Suprapubic skin (tissue), 3 donors: ENCODE data around the gene AKT2.

ENCODE experiments used
- EP300 ChIP-seq: sonication (generic); formaldehyde crosslinking; IDR thresholded peaks from one replicate; pipeline ENCODE4 v1.6.1; 2017; ENCODE audit warnings: antibody characterized with exemption
- POLR2A ChIP-seq, 2 donors: fragments of 450-650 bp; IDR thresholded peaks; one replicate each; pipeline ENCODE4 v1.6.1; 2017; ENCODE audit warnings: antibody characterized with exemption in 2 of 2, mild to moderate bottlenecking in 2 of 2, moderate library complexity in 2 of 2
- TF ChIP-seq, protein P1 (sequence below), 2 donors: fragments of 200-600 bp in 1 of 2; fragments of 450-650 bp in 1 of 2; sonication (generic) in 1 of 2; IDR thresholded peaks; one replicate each; pipeline ENCODE4 v1.5.1; 2016 to 2019; ENCODE audit warnings: antibody characterized with exemption in 2 of 2, mild to moderate bottlenecking in 1 of 2, moderate library complexity in 1 of 2

DNA sequence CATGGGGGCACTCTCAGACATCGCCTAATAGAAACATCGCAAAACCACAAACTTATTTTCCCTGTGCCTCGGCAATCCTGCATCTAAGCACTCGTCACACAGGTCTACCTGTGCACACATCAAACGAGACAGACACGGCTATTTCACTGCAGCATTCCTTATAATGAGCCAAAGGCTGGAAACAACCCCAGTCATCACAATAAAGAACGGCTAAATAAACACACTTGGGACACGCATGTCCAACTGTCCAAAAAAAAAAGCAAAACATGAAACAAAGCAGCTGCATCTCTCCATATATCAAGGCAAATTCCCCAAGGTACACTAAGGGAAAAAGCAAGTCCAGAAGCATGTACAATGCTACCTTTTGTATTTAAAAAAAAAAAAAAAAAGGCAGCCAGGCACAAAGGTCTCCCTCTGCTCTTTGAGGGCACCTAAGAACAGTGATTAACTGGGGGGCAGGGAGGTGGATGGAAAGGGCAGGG, 31.5 kb downstream of the AKT2 start:
- TF ChIP-seq, protein P1, sequence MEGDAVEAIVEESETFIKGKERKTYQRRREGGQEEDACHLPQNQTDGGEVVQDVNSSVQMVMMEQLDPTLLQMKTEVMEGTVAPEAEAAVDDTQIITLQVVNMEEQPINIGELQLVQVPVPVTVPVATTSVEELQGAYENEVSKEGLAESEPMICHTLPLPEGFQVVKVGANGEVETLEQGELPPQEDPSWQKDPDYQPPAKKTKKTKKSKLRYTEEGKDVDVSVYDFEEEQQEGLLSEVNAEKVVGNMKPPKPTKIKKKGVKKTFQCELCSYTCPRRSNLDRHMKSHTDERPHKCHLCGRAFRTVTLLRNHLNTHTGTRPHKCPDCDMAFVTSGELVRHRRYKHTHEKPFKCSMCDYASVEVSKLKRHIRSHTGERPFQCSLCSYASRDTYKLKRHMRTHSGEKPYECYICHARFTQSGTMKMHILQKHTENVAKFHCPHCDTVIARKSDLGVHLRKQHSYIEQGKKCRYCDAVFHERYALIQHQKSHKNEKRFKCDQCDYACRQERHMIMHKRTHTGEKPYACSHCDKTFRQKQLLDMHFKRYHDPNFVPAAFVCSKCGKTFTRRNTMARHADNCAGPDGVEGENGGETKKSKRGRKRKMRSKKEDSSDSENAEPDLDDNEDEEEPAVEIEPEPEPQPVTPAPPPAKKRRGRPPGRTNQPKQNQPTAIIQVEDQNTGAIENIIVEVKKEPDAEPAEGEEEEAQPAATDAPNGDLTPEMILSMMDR (IDR thresholded peaks at IDR 0.05): no peak
- no peak for TF ChIP-seq EP300
- TF ChIP-seq POLR2A (IDR thresholded peaks at IDR 0.05): no peak
